Activated CD4-positive, CD25-positive, alpha-beta regulatory T cell treated with anti-CD3 and anti-CD28 coated beads, Interleukin-2, amount 50 U/mL, for 72 hours (primary cell): Measurements from ENCODE around the gene PSD4.

Experiments
- DNase-seq: peaks from one replicate; pipeline ENCODE4 v3.0.0; 2021

Gene PSD4

DNA sequence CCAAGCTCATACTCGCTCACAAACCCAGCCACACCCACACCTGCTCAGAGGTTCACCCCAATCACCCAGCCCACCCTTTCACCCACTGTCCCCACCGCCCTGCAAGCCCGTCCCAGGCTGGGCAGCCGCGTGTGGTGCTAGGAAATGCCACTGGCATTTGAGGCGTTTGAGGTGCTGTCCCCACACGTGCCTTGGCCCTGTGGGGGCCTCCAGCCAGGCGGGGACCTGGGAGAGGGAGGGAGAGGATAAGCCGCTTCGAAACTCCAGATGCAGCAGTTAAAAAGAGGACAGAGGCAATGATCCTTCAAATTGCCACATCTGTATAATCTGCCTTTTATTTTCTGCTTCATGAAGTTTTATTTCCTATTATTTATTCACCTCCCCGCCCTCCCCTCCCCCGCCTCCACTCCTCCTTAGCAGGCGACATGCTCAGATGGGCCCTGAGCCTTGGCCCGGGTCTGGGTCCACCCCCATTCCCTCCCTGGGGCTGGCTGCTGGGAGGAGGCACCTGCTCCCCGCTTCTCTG, 35.9 kb downstream of the PSD4 start:
- no peak for DNase-seq

DNA sequence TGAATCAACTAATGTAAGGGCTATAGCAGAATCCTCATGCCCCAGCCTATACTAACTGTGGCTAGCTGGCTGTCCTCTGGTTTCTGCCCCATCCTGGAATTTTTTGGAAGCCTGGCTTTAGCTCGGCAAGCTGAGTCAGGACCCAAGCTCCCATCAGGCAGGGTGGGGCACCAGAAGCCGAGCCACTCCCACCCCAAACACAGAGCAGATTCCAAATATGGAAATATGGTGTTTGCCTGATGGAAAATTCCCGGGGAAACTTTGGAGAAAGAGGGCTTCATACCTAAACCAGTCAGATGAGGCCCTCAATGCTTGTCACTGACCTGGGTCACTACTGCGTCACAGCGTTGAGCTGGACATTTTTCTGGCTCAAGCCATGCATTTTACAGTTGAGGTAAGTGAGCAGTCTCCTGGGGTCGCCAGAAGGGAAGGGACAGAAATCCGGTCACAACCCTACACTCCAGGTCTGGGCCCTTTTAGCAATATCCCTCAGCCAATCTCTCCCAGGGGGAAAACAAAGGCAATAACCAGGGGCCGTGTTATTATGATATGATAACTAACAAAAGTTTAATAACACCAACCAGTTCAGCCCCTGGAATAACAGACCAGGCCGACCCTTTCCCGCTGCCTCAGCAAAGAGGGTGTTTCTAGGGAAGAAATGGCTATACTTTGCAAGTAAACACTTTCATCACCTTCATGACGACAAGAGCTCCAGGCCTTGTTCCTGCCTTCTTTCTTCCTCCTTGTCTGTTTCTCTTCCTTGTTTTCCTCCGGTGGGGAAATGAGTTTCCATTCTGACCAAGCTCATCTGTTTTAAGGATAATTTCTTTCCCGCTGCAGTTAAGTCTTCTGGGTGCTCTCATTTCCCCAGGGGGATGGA, 37.7 kb downstream of the PSD4 start:
- no peak for DNase-seq

DNA sequence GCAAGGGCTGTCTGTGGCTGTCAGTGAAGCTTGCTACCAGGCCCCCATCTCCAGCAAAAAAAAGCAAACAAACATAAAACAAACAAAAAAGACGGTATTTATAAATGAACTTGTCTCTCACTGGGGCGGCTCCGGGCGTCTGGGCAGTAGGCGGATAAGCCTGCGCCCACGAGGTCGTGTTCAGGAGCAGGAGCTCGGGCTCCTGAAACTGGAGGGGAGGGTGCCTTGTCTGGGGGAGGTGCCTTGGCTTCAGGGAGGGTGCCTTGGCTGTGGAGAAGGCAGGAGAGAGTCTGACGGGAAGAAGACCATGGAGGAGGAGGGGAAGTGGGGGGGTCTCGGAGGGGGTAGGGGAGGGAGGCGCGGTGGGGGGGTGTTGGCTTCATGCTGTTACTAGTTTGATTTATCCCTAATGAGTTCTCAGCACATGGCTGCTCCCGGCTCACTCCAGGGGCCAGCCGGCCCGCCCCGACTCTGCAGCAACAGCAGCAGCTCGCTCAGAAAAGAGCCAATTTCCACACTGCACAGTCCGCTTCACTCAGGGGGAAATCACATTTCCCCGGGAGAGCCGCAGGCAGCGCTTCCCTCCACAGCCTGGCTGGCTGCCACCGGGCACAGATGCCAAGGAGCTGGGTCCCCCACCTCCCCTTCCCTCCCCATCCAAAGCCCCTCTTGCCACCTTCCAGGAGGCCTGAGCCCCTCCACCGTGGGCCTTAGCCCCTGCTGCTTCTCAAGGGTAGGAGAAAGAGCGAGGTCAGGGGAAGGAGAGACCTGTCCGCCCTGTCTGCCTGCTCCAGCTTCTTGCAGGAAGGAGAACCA, 38.7 kb downstream of the PSD4 start:
- DNase-seq, result no peak

DNA sequence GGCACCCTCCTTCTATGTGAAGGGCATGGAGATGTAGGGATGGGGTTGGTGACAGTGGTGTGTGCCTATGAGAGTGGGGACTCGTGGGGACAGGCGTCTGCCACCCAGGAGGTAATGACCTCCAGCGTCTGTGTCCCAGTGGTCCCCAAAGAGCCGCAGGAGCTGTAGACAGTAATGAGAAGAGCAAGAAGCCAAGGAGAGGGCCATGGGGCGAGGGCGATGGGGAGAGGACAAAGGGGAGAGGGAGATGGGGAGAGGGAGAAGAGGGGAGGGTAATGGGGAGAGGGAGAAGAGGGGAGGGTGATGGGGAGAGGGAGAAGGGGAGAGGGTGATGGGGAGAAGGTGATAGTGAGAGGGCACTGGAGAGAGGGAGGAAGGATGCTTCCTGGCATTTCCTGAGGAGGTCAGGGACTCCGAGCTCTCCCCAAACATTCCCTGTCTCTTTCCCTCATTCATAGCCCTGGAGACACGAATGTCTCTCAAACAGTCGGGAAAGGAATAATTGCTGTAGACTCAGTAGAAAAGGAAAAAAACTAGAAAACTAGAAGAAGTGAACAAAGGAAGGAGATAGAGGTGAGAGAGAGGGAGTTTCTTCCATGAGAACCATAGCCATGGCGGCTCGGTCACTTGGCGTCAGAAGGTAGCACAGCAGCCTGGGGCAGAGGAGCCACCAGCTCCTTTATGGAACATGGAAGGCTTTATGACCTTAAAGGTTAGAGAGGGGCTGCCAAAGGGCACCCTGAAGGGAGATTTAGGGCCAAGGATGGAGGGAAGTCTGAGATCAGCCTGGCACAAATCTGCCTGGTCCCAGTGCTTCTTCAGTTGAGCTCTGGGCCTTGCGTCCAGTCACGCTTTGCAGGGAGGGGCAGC, 39.5 kb downstream of the PSD4 start:
- DNase-seq, result no peak

DNA sequence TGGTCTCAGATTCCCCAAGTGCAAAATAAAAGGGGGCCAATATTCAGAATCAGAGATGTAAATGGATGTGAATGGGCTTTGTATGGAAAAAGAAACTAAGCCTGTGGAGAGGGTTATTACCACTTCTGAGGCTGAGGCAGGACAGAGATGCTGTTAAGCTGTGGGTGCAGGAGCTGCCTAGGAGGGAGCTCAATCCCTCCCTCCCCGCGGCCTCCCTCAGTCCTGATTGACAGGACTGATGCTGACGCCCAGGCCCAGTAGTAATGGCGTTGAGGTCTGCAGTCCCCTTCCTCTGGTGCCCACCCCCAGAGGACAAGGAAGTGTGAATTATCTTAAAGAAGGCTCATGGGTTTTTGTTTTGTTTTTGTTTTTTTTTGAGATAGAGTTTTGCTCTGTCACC, 40.4 kb downstream of the PSD4 start:
- no peak for DNase-seq

DNA sequence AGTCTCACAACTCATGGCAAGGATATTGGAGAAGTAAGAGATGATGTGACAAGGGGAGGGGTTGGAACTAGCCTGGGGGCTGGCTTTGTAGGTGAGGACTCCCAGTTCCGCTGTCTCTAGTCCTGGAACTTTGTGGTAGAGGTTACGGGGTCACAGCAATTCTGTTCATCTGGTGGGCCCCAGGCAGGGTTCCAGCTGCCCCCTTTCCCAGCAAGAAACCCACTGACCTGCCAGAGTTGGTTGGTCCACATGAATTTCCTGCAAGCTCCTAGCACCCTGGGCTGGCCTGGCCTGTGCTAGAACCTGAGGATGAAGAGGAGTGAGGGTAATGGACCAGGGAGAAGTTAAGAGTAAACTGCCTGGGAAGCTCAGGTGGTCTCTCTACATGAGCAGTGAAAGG, 41.3 kb downstream of the PSD4 start:
- DNase-seq, result no peak

DNA sequence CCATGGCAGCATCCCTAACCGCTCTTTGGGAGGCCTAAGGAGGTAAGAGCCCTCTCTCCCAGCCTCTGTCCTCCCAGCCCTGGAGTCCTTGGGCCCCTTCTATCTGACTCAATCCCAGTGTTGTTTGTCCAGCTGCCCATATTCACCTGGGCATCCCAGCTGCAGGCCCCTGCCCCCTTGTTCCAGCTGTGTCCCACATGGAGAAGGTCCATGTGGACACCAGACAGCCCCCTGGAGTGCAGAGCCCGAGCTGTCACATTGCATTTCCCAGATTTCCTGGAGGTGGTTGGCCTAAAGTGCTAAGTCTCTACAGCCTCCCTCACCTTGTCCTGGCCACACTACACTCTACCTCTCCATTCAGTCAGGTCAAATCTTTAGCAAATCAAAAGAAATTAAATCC, 42.5 kb downstream of the PSD4 start:
- DNase-seq, result no peak

DNA sequence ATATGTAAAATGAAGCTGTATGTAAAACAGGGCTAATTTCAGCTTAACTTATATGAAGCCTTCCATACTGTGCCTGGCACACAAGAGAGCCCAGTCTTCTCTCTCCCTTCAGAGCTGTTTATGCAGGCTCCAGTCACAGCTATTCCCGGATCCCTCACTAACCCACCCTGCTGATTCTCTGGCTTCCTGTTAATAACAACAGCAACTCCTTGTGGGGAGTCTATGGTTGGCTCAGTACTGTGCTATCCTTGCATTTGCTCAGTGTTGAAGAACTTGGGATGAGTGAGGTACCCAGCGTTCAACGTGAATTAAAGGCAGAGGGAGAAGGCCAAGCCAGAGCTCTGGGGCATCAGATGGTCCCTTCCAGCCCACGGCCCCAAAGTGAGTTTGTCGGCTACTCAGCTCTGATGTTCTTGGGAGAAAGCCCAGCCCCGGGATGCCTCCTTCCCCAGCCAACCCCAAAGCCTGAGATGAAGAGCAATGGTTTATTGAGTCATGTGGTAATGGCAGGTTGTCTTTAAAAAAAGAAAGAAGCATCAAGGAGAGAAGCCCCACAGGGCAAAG, 43.2 kb downstream of the PSD4 start:
- DNase-seq, result no peak

DNA sequence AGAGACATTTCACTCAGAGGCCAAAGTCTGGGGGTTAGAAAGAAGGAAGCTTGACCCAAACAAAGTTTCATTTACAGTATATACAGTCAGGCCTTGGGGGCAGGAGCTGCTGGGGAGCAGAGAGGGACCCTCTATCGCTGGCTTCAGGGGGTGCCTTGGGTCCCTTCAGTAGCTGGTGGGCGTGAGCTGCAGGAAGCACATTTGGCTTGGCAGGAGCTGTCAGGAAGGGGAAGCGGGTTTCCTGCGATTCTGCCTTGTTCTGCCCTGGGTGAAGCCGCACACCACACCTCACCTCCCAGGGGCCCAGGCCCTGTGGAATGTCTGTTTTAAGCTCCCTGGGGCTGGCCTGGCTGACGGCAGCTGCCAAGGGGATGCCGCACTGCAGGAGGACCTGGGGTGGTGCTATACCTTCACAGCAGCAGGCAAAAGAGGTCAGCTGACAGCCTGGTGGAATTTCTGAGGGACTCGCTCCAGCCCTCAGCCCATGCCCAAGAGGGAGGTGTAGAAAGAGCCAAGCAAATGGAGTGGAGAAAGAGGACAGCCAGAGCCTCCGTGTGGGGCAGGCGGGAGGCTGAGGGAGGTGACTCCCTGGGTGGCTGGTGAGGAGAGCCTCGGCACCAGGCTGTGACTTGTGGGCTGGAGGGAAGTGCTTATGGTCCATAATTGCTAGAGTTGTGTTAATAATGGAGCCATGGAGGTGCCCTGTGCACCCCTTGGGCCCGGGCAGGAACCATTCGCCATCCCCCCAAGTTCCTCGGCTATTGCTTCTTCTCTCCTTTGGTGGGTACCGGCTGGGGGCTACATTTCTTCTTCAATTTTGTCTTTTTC, 43.9 kb downstream of the PSD4 start:
- no peak for DNase-seq

DNA sequence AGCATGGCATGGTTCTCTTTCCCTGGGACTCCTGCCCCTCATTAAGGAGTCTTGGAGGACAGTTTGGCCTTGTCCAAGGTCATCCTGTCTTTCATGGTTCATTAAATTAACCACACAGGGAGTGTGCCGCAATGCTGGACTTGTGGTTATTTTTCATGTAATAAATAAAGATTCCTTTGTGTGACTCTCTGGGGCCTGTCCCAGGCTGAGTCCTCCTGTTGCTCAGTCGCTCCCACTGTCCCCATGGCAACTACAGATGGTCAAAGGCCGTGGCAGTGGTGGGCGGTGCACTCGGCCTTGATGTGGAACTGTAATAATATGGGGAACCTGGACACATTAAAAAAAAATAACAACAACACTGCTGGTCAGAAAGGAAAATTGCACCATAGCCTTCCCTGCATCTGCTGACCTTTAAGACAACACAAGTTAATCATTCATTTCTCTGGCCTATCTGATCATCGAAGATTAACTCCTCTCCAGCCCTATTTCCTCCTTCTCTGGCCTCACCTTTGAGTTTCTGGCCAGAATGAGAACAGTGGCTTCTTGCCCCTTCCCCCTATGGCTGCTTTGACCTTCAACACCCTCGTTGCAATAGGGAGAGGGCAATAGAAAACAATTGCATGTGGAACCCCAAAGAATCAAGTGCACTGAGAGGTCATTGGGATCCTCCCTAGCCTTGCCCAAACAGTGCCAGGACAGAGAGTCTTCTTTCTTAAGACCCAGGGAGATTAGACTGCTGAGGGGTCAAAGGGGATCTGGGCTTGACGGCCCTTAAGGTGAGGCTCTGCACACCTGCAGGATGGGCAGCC, 44.7 kb downstream of the PSD4 start:
- DNase-seq, result no peak

DNA sequence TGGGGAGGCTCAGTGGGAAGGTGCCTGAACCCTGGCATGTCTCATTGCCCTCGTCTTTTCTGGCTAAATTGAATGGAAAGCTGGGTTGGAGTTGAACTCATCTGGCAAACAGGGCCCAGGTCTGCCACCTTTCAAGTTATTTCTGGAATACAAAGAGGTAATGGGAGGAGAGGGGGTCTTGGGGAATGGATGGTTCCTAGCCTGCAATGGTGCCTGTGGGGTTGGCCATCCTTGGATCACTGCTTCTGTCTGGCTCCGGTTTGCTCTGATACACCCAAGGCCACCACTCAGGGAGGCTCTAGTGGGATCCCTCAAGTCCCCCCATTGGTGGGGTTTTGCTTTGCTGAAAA, 45.3 kb downstream of the PSD4 start:
- no peak for DNase-seq

DNA sequence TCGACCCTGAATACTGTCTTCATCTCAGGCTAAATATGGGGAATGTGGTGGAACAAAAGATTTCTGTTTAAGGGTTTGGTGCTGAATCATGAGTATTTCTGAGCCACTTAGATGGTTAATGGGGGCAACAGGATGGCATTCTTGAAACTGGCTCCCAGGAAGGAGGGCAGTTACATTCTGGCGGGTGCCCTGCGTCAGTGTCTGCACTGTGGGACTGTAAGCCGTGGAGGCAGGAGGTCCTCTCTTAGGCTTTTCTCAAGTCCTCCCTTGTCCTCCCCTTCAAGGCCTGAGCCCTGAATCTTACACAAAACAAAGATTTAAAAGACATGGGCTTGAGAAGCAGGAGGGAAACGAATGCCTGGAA, 45.7 kb downstream of the PSD4 start:
- DNase-seq, result no peak

DNA sequence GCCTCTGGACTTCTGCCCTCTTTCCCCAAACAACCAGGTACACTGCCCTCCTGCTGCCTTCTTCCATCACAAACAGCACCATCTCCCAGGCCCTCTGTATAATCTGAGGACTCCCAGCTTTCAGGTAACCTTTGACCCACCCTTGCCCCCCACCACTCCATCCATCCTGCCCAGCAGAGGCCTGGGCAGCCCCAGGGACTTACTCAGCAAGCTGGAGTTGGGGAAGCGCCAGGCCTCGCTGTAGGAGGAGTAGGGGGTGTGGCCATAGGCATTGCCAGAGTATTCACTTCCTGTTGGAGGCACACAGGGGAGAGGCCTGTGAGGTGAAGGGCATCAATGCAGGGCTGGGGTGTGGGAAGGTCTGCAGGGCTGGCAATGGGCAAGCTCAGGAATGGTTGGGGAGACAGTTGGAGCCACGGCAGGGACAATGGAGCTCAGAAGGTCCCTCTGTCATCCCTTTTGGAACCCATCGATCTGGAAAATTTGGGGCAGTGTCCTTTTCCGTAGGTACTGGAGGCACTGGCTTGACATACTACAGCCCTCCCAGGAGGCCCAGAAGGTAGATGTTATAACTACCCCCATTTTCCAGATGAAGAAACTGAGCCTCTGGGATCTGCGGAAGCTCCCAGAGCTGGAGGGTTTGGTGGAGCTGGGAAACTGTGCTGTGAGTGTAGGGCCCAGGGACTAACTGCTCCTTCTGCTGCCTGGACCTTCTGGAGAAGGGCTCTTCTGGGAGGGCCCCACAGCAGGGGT, 46.3 kb downstream of the PSD4 start:
- no peak for DNase-seq

DNA sequence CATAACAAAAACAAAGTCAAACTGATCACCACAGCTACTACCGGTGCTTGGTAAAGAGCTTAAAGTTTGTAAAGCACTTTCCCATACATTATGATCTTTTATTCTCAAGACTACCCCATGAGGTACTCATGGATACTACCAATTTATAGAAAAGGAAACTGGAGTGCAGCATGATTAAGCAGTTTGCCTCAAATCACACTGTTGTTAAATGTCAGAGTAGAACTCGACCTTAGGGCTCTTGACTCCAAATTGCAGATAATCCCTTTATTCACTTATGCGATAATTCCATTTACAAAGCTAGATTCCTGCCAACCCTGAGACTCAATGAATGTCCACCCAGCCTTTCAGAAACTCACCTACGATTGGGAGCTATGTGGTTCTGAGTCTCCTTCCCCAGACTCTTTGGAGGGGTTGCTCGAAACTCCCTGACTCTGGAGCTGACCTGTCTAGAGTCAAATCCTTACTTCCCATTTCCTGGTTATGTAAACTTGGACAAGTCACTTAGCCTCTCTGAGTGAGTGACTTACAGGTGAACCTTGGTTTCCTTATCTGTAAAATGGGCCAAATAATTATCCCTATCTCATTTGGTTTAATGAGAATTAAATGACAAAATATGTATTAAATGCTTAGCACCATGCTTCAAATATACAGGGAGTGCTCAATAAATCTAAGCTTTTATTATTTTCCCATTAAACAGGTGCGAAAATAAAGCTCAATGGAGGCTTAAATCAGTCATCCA, 47.4 kb downstream of the PSD4 start:
- DNase-seq, result no peak

DNA sequence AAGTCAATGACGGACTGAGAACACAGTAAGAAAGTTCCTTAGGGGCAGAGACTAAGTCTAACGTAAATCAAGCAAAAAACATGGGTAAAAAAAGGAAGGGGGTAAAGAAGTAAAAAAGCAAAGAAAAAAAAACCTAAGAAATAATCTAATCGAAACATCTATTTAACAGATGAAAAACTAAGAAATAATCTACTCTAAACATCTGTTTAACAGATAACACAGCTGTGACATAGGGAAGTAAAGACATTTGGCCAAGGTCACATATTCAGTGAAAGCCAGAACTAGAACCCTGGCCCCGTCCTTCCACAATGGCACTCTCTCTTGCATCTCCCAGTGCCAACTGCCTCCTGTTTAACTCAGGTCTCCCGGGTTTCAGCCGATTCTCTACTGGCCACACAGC, 48.1 kb downstream of the PSD4 start:
- DNase-seq, result no peak

DNA sequence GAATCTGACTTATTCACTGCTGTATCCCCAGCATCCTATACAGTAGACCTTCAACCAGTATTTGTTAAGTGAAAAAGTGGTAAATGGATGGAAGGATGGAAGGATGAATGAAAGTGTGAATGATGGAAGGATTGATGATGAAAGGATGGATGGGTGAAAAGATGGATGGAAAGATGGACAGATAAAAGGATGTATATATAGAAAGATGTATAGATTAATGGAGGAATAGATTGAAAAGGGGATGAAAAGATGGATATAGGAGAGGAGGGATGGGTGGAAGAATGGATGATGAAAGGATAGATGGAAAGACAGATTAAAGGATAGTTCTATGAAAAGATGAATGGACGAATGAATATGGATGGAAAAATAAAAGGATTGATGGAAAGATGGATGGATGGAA, 50.0 kb downstream of the PSD4 start:
- DNase-seq, result no peak

DNA sequence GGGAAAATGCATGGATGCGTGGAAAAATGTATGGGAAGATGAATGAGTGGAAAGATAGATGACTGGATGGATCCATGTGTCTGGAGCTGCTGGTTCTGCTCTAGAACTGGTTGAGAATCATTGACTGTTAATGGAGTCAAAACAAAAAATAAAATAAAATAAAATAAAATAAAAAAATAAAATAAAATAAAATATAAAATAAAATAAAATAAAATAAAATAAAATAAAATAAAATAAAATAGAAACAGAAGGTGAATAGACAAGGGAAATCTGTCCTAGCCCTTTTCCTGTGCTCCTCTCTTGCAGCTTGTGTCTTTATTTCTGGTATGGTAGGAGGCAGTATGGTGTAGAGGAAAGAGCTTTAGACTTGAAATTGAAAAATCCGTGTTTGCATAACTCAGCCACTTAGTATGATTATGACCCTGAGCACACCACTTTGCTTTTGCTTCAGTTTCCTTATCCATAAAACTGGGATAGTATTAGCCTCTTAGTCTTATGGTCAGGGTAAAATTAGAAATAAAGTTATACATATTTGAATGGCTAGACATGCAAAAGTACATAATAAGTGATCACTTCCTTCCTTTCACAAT, 51.0 kb downstream of the PSD4 start:
- no peak for DNase-seq

DNA sequence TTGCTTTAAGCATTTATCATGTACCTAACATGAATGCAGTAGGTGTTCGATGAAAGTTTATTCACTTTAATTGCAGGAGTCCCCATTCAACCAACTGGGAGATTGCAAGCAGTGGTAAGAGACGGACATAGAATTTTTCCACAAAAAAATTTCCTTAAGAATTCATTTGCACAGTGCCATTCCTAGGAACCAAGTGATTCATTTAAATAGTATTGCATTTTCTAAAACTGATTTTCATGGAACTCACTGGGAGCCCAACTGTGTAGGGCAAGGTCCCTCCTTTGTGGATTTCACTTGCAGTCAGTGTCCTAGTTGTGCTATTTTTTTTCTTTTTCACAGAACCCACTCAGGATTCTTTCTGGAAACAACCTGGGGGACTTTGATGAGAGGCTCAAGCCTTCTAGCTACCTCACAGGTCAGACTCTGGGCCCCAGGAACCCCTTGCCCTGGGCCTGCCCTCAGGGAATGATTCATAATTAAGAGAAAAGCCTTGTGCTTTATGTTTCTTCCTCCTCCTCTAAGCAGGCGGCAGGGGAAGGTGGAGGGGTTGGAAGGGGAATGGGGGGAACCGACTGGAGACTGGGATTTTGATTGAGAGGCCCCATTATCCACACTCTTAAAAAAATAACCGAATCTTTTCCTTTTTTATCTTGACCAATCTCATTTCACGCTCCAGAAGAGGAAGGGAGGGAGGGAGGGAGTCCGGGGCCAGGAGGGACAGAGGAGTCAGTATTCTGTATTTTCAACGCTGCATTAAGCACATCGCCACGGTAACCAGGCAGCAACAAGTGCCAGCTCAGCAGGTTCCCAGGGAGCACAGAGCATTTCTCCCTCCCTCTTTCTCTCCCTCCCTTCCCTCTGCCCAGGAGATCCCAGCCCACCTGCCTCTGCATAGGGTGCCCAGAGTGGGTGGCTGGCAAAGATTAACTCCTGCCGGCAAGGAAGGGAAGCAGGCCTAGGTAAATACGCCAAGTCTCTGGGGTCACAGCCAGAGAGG, 51.8 kb downstream of the PSD4 start:
- no peak for DNase-seq
